Measurements from ENCODE around the gene TBC1D20.
"Not testable (repeated sequence)": the region's sequence is repeated elsewhere in the genome, so short reads cannot be mapped to it uniquely, and the experiment has no call there.

TBC1D20 gene

DNA sequence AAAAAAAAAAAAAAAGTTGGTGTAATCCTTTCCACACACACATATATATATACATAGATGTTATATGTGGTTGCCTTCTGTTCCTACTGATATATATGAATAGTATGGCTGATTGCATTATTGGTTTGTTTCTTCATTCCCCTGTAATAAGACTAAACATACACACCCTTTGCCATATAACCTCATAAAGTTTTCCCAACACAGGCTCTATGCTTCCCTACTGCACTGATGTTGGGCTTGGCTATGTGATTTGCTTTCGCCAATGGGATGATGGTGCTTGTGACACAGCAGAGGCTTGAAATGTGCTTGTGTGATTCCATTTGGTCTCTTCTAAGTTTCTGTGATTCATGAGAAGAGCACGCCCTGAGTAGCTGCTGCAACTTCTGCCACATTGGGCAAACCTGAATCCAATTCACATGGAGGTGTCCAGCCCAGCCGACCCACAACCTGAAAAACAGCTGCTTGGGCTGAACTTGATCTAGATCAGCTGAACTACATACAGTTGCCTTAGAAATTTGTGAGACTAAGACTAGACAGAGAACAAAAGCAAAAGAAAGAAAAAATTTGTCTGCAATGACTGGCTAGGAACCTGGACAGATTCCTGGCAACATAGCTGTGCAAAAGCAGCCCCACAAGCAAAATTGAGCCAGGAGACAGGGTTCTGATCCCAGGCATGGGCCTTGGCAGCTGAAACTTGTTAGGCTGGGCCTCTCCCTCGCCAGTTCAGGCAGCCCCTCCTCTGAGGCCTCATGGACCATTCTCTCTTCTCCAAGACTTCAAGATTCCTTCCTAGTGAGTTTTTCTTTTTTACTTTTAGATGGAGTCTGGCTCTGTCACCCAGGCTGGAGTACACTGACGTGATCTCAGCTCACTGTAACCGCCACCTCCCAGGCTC, 13.4 kb upstream of the TBC1D20 start:
- DNase-seq = no peak

DNA sequence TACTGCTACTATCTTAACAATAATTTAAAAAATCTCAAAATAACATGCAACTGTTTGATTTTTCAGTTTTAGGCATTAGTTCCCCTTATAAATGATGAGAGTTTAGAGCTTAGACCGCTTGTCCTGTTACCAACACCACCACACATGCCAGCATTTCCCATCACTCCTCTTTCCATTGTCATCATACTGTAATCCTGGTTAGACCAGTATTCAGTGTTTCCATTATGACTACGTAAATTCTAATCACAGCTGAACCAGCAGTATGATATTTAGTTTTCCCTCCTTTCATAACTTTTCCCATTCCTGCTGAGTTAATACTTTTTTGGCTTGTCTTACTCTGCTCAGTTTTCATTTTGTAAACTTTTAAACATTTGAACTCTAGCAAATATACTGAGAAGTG, 12.2 kb upstream of the TBC1D20 start:
- DNase-seq = no peak

DNA sequence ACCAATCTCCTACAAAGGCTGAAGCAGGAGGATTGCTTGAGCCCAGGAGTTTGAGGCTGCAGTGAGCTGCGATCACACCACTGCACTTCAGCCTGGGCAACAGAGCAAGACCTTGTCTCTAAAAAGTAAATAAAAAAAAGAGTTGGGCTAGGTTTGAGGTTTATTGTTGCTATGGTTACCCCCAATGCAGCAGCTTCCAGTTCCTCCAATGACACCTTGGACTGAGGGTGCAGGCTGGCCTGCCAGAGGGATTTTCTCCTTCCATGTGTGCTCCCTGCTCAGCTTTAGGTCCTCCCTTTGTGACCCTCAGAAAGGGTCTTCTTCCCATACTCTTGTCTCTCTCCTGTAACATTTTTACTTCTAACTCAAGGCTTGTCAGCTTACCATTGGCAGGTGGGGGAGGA, 10.6 kb upstream of the TBC1D20 start:
- DNase-seq = no peak

DNA sequence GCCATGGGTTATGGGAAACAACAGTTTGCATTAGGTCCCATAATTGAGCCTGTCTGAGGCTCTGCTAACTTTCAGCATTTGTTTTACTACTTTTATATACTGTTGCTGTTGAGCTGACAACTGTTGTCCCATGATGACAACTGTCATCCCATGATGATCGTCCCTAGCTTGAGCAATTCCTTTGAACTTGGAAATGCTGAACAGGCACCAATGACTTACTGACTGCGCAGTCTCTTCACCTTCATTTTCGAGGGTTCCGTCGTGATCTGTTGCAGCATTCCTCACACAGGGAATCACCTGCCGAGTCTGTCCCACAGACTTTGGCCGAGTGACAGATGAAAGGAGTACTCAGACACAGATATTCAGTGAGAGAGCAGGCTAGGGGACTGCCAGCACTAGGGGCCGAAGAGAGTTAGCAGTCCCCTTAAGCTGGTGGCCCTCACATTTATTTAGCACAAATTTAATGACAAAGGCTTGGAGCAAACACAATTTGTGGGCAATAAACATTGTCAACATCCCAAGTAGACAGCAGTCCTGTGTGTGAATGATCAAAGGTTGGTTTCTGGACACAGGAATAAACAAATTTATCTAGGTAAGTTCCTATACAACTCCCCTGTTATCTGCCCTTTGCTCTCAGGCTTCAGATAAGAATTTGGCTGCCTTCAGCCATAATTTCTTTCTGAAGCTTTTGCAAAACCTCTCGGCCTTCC, 10.0 kb upstream of the TBC1D20 start:
- no peak for DNase-seq

DNA sequence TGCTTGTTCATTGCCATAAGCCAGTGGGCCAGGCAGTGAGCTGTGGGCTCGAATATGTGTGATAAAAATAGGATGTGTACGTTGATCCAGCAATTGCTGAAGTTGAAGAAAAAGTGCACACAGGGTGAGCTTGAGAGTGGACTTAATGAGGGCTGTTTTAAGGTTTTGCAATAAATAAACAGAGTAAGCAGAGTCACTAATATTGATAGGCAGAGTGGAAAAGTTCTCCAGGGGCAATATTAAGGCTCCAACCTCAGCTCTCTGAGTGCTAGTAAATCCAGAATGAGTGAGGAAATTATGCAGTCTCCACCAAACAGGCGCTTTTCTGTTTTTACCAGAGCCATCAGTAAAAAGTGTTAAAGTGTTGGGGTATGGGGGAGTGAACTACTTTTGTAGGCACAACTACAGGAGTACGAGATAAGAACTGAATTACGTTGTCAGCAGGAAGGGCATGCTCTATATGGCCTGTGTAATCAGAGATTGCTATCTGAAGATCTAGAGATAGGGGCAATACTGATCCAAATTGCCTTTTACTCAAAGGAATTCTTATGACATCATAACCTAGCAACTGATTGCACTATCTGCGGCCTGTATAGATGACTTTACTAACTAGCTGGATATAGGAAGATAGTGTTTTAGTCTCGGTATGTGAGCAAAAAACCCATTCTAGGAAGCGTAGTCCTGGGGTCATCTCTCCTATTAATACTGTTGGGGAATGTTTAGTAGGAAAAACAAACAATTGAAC, 7.6 kb upstream of the TBC1D20 start:
- no peak for DNase-seq

DNA sequence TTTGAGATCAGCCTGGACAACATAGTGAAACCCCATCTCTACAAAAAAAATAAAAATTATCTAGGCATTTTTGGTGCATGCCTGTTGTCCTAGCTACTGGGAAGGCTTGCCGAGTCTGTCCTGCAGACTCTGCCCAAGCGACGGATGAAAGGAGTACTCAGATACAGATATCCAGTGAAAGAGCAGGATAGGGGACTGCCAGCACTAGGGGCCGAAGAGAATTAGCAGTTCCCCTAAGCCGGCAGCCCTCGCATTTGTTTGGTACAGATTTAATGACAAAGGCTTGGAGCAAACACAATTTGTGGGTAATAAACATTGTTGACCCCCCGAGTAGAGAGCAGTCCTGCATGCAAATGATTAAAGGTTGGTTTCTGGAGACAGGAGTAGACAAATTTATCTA, 5.4 kb upstream of the TBC1D20 start:
- DNase-seq = no peak

DNA sequence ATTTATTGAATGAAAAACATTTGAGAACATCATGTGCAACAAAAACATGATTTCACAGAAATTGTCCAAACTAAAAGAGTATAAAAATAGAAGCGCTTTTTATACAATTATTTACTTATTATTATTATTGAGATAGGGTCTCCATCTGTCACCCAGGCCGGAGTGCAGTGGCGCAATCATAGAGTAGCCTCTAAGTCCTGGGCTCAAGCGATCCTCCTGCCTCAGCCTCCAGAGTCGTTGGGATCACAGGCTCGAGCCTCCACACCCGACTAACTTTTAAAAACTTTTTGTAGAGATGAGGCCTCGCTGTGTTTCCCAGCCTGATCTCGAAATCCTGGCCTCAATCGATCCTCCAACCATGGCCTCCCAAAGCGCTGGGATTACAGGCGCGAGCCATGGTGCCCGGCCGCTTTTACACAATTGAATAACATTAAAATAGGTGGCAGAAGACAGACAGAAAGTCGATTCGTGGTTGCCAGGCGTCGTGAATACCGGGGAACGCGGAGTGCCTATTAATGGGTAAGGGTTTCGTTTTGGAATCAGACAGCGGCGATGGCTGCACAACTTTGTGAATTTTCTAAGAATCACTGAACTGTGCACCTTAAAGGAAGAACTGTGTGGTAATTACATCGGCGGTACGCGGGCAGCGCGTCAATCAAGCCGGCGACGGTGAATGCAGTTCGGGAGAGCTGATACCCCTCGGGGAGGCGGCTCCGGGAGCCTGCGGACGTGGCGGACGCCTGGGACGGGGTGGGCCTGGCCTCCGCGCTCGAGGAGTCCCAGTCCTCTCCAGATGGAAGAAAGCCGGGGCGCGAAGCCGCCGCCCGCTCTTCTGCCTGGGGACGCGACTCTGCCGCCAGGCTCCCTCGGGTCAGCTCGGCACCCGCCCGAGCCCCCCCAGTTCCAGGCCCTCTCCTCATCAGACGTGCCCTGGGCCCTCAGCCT, 807 bp downstream of the TBC1D20 start:
- DNase-seq = peak; percentile 37

DNA sequence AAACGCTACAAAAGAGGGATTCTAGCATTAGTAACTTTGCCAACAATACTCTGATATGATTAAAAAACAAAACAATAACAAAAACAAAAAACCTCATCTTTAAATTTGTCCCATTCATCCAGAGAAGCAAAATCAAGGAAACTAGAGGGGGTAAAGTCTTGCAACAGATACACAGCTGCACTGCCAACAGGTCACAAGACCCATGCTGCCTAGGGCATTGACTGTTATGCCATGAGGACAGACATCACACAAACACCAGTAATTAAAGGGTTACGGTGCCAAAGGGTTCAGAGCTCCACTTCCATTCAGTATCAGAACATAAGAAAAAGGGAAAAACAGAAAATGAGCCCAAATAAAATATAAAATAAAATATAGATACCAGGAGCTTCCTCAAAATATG, 1.6 kb downstream of the TBC1D20 start:
- no peak for DNase-seq

DNA sequence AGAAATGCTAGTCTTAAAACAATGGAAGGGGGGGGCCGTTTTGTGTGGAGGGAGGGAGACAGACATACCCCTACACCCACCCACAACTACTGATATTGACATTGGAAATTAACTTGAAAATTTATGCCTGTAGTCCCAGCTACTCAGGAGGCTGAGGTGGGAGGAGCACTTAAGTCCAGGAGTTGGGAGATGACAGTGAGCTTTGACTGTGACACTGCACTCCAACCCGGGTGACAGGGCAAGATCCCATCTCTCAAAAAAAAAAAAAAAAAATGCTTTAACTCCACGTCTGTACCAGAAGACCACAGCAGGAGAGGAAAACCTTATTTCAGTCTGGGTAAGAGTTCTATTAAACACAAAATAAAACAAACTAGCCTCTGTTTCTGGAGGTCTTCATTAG, 2.2 kb downstream of the TBC1D20 start:
- DNase-seq = no peak

DNA sequence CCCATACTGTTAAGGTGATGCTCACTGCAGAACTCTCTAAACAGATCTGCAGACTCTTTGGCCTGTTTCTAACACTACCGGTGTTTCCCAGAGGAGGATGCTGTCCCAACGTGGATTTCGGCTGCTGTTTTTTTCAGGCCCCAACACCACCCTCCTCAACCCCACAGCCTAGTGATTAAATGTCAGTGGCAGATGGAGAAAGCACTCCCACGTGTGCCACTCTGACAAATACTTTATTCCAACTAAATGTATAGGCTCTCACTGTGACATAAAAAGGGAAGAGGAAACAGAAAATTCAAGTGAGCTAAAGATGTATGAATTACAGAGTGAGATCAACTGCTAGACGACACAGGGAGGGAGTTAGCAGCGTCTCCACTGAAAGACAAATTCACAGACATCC, 3.6 kb downstream of the TBC1D20 start:
- DNase-seq = no peak

DNA sequence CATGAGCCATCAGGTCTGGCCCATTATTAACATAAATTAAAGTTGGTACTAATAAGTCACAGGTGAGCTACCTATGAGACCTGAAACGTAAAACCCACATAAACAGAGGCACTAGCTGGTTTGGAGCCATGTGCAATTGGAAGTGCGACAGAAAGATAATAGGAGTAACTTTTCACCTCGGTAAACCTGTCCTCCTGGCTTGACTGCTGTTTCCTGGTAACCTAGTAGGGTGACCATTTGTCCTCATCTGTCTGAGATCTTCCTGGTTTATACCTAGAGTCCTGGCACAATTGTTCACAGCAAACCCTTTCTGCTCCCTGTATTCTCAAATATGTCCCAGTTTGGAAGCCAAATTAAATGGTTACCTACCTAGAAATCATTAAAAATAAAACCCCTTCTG, 7.4 kb downstream of the TBC1D20 start:
- no peak for DNase-seq

DNA sequence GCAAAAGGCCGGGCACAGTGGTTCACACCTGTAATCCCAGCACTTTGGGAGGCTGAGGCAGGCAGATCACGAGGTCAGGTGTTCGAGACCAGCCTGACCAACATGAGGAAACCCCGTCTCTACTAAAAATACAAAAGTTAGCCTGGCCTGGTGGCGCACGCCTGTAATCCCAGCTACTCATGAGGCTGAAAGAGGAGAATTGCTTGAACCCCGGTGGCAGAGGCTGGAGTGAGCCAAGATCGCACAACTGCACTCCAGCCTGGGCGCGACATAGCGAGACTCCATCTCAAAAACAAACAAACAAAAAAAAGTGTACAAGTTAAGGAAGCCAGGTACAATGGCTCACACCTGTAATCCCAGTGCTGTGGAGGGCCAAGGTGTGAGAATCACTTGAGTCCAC, 10.3 kb downstream of the TBC1D20 start:
- DNase-seq = not testable (repeated sequence)

DNA sequence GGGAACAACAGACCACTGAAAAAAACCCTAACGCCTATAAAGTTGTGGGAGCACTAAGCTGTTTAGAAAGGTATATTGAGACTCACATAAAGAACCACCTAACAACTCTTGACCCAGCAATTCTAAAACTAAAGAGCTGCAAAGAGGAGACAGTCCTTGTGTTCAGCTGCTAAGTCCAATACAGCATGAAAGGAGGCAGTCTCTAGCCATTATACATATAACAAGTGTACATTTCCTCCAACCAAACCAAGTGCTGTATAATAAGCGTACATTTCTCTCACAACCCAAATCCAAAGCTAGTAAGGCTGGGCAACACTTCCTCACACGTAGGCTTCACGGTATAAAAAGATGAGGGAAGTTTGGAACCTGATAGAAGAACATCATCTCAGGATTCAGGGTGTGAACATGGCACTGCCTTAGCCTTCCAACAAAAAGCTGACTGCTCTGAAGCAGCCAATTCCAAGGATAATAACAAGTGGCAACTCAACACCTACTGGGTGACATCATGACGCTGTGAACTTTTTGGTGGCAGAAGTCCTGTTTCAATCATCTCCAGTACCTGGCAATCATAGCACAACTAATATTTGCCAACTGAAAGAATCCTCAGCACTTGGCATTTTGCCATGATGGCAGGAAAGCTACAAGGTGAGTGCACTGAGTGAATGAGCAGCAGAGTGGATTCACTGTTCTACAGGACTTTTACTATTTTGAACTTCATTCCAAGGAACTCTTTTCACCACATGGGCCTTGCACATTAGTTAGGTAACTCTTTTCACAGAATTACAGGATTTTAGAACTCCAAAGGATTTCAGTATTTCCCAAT, 16.6 kb downstream of the TBC1D20 start:
- no peak for DNase-seq

DNA sequence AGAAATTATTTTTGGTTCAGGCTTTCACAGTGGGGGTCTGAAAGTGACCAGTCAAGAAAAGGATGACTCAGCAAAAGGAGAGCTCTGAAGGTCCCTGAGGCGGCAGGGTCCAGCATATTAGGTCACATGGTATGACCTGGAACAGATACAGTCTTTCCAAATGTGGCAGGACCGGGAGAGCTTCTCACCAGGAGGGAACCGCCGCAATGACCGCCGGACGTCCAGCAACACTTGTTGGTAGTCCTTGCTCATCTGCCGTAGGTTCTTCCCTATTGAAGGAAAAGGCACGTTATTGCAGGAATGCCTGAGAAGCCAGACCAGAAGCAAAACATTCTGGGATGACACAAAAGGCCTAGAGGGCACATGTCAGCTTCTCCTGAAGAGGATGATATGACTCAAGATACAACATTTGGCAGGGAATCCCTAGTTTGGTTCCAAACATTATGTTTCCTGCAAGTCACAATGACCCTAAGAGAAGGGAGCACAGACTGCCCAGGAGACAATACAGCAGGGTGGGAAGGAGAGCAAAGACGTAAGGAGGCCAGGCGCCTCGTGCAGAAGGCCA, 17.4 kb downstream of the TBC1D20 start:
- no peak for DNase-seq

DNA sequence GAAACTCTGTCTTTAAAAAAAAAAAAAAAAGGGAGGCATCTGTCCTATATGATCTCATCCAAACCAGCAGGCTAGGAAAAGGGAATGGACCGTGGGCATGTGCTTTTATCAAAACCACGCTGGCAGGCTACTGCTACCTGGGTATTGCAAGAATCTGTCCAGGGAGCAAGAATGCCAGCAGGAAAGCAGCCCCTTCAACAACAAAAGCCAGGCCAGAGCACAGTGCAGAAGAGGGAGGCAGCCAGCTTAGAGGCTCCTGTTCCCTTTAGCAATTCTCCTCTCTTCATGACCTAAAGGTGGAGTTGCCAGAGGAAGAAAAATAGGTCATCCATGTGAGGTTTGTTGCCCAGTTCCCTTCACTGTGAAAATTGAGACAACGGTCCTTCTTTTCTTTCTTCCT, 18.2 kb downstream of the TBC1D20 start:
- no peak for DNase-seq

DNA sequence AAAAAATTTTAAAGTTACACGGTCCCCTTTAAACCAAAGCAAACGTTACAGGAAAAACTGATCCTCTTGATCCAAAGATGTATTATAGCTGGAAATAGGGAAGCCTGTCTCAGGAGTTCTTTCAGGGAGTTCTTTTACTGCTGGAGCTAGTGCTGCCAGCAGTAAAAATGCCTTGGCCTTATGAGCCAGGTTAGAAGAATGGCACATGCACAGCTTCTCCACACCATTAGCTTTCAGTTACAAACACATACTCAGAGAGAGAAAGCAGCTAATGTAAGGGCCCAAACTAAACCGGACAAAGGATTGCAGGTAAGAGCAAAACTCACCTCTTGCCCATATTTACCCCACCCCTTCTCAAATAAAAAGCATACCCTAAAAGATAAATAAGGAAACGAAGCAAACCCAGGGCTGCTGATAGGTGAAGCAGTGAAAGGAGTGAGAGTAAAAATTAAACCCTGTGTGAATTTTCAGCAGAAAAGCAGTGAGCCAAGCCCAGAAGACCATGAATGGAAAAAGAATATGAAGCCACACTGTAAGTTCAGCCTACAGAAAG, 19.0 kb downstream of the TBC1D20 start:
- no peak for DNase-seq

DNA sequence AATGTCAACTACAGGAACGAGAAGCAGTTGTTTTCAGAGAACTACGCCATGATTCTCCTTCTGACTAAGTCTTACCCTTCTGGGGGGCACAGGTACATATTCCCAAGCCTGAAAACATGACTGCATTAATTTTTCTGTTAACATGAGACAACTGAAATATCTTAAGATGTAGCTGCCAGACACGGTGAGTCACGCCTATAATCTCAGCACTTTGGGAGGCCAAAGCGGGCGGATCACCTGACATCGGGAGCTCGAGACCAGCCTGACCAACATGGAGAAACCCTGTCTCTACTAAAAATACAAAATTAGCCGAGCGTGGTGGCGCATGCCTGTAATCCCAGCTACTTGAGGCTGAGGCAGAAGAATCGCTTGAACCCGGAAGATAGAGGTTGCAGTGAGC, 21.7 kb downstream of the TBC1D20 start:
- no peak for DNase-seq

DNA sequence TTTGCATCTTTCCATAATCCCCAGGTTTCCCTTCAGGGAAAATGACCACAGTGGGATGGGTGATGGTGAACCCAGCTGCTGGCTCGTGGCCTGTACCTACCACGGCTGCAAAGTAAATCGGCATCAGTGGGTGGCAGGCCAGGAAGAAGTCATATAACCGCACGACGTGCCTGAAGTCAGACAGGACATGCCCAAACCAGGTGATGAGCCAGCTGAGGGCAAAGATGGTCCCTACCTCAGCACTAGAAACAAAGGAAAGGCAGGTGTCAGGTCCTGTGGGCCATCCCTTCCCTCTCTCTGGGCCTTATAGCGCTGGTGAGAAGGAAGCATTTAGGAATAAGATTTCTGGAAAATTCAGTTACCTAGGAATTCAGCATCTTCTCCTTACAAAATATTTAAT, 22.2 kb downstream of the TBC1D20 start:
- DNase-seq = no peak

DNA sequence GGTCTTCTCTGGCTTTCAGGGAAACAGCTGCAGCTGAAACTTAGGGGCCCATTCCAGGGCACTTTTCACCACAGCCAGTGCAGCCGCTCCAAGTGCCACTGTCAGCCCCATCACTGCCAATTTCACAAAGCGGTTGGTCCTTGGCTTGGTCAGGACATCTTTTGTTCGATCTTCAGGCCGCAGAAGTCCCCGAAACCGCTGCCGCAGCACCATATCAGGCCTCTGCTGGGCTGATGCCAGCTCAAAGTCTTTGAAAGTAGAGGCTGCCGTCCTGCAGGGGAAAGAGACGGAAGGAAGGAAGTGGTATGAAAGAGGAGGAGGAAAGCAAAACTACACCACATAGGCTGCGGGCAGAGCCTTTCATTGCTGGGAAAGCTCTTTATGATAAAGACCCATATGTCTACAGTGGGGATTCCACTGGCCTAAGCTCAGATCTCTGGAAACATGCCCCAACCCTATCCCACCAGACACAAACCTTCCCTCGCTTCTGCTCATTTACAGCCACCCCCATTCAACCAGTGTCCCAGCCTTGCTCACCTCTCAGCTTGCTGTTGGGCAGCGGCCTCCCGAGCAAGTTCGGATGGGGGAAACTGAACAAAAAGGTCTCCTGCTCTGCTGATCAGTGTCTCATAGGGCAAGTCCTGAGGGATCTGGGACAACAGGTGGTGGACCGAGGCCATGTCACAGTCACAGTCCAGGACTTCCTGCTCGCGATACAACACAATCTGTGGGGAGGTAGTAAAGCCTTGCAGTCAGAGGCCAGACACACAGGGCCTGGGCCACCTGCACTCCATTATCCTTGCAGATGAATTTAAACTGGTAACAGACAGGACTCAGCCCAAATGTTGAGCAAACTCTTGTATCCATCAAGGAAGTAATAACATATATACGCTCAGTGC, 23.5 kb downstream of the TBC1D20 start:
- DNase-seq = peak; percentile 11

Data from effector CD8-positive, alpha-beta T cell (primary cell).